ENCODE data around the gene GOLGA3. TPM values are rescaled to one million over a fixed set of nuclear protein-coding genes. Genes with fewer than 3 reads are reported as not detected.

GOLGA3 gene
- total and polyA plus RNA-seq, 10 of the 15 experiments (the other 5 are each of a cell fraction or from before 2014, with no cell fraction given) = 2.0 to 42.7 (median 15.2) TPM

GRCh38 chr12:132719954-132720324 lies 108.7 kb downstream of the GOLGA3 start:
- ATAC-seq (no peak), FAIRE-seq (no peak), DNase-seq (ENCODE audit: low read depth, low spot score) (no peak)
- intact Hi-C loops (cut with micrococcal nuclease; ENCODE audit: unreplicated experiment) (no loop called here), in situ Hi-C loops (cut with MboI) (no loop called here)
- peaks cover 26 to 46% of the 10 kb centered on the region in 2 experiments for H3K36me3 ChIP-seq (ENCODE audit: control insufficient read depth in 2 of 2, insufficient read depth in 2 of 2, low read length in 1 of 2)
- no peak overlapping the region for H3K27ac ChIP-seq (ENCODE audit: control insufficient read depth, insufficient read depth)
- H3K4me2 ChIP-seq (ENCODE audit: control insufficient read depth, insufficient read depth) = no peak overlapping the region
- 99% methylated on average over 12 of the region's 12 CpGs for WGBS (ENCODE audit: insufficient coverage, insufficient replicate concordance, low lambda C conversion rate, missing lambda C conversion rate)
- ChIA-PET POLR2A (no interaction called here), SMC1A (ENCODE audit: uncharacterized antibody, unreplicated experiment) (no interaction called here), CTCF (no interaction called here), RAD21 (ENCODE audit: unreplicated experiment) (no interaction called here)
- H3K9me3 ChIP-seq (replicated peaks; ENCODE audit: control insufficient read depth, insufficient read depth, low read length) = no peaks in the 10 kb centered on the region
- H2AFZ ChIP-seq (ENCODE audit: control insufficient read depth, low read depth, low read length) = no peak overlapping the region
- peaks cover 1% of the 10 kb centered on the region for H3K79me2 ChIP-seq (ENCODE audit: control insufficient read depth, insufficient read depth, low read length)
- H3K4me1 ChIP-seq (ENCODE audit: control insufficient read depth, insufficient read depth, low read length) = no peaks in the 10 kb centered on the region
- H3K4me3 ChIP-seq = no peak overlapping the region
- no peak overlapping the region for H3K9ac ChIP-seq (ENCODE audit: control insufficient read depth, insufficient read depth, low read length)
- H4K20me1 ChIP-seq (ENCODE audit: control insufficient read depth, insufficient read depth) = 0 out of 2 replicates have a peak, but pooled peaks cover 8% of the 10 kb centered on the region
- no peaks in the 10 kb centered on the region for H3K27me3 ChIP-seq (replicated peaks in 1 of 2; ENCODE audit: control insufficient read depth in 2 of 2, insufficient read depth in 2 of 2, low read length in 1 of 2)
- BruUV-seq (replicated peaks) = no TSS peak
- TF ChIP-seq FOXK2 (IDR thresholded peaks at IDR 0.05) = no peak
- no peak for TF ChIP-seq IKZF2 (IDR thresholded peaks at IDR 0.05)
- TF ChIP-seq HDGF (IDR thresholded peaks at IDR 0.05) = no peak
- no peak for TF ChIP-seq LARP7 (IDR thresholded peaks at IDR 0.05)
- no peak for TF ChIP-seq YY1 (IDR thresholded peaks at IDR 0.05; ENCODE audit: low read depth, low read length)
- no peak for TF ChIP-seq SMAD5 (IDR thresholded peaks at IDR 0.05; ENCODE audit: low read depth)
- no peak for TF ChIP-seq BCL3 (IDR thresholded peaks at IDR 0.05; ENCODE audit: borderline replicate concordance, insufficient read depth, low read depth, low read length, poor library complexity, severe bottlenecking)
- TF ChIP-seq RAD21 (IDR thresholded peaks at IDR 0.05; ENCODE audit: insufficient read depth, low read depth, low read length) = no peak
- no peak for TF ChIP-seq RBBP5 (conservative IDR thresholded peaks at IDR 0.05)
- TF ChIP-seq E2F4 (IDR thresholded peaks at IDR 0.05; ENCODE audit: low read depth, low read length) = no peak
- no peak for TF ChIP-seq CREB1 (IDR thresholded peaks at IDR 0.05; ENCODE audit: low read depth)
- TF ChIP-seq, protein P1, sequence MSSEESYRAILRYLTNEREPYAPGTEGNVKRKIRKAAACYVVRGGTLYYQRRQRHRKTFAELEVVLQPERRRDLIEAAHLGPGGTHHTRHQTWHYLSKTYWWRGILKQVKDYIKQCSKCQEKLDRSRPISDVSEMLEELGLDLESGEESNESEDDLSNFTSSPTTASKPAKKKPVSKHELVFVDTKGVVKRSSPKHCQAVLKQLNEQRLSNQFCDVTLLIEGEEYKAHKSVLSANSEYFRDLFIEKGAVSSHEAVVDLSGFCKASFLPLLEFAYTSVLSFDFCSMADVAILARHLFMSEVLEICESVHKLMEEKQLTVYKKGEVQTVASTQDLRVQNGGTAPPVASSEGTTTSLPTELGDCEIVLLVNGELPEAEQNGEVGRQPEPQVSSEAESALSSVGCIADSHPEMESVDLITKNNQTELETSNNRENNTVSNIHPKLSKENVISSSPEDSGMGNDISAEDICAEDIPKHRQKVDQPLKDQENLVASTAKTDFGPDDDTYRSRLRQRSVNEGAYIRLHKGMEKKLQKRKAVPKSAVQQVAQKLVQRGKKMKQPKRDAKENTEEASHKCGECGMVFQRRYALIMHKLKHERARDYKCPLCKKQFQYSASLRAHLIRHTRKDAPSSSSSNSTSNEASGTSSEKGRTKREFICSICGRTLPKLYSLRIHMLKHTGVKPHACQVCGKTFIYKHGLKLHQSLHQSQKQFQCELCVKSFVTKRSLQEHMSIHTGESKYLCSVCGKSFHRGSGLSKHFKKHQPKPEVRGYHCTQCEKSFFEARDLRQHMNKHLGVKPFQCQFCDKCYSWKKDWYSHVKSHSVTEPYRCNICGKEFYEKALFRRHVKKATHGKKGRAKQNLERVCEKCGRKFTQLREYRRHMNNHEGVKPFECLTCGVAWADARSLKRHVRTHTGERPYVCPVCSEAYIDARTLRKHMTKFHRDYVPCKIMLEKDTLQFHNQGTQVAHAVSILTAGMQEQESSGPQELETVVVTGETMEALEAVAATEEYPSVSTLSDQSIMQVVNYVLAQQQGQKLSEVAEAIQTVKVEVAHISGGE (CRISPR knock-in tag; IDR thresholded peaks at IDR 0.05) = no peak
- TF ChIP-seq CHD2 (IDR thresholded peaks at IDR 0.05; ENCODE audit: borderline replicate concordance, low read depth, low read length) = no peak
- no peak for TF ChIP-seq EED (IDR thresholded peaks at IDR 0.05; ENCODE audit: low read depth)
- TF ChIP-seq FOS (IDR thresholded peaks at IDR 0.05; ENCODE audit: borderline replicate concordance, extremely low read depth, insufficient read length) = no peak
- no peak for TF ChIP-seq POLR2A (IDR thresholded peaks at IDR 0.05; ENCODE audit: low read depth, low read length)

Measured in GM12878 (cell line).